HL-60 (cell line): Measurements from ENCODE around the gene TERF2IP.

Experiments used
- GABPA ChIP-seq: IDR thresholded peaks from 2 replicates; pipeline ENCODE4 v1.6.1; 2012; ENCODE audit warnings: low read depth
- POLR2AphosphoS5 ChIP-seq: IDR thresholded peaks from 2 replicates; pipeline ENCODE4 v1.6.1; 2012; ENCODE audit warnings: low read depth
- TF ChIP-seq, protein P1 (sequence below): IDR thresholded peaks from one replicate; pipeline ENCODE4 v1.5.1; 2011; ENCODE audit warnings: low read length, control low read depth, inconsistent platforms; ENCODE audit not compliant: insufficient read depth

GRCh38 chr16:75614066-75614897 is 33.3 kb upstream of the TERF2IP start:
- TF ChIP-seq, protein P1, sequence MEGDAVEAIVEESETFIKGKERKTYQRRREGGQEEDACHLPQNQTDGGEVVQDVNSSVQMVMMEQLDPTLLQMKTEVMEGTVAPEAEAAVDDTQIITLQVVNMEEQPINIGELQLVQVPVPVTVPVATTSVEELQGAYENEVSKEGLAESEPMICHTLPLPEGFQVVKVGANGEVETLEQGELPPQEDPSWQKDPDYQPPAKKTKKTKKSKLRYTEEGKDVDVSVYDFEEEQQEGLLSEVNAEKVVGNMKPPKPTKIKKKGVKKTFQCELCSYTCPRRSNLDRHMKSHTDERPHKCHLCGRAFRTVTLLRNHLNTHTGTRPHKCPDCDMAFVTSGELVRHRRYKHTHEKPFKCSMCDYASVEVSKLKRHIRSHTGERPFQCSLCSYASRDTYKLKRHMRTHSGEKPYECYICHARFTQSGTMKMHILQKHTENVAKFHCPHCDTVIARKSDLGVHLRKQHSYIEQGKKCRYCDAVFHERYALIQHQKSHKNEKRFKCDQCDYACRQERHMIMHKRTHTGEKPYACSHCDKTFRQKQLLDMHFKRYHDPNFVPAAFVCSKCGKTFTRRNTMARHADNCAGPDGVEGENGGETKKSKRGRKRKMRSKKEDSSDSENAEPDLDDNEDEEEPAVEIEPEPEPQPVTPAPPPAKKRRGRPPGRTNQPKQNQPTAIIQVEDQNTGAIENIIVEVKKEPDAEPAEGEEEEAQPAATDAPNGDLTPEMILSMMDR: no peak
- TF ChIP-seq POLR2AphosphoS5: no peak
- TF ChIP-seq GABPA: no peak
